ENCODE data around the gene TMEM144. TPM values are rescaled to one million over a fixed set of nuclear protein-coding genes. Genes with fewer than 3 reads are reported as not detected.
"Not testable (repeated sequence)": the region's sequence is repeated elsewhere in the genome, so short reads cannot be mapped to it uniquely, and the experiment has no call there.

The TMEM144 gene
- polyA plus RNA-seq, 3 donors from 2014 or later = 0.36 TPM; not detected in 1

GRCh38 chr4:158201876-158202275 is 8.4 kb upstream of the TMEM144 start:
- Mint-ChIP-seq H3K4me3 (no peak overlapping the region), H3K27me3 (ENCODE audit: low read depth in 3 of 3) (peaks cover 1 to 3% (median 2%) of the 10 kb centered on the region in 3 donors), H3K36me3 (no peaks in the 10 kb centered on the region), H3K9me3 (peaks cover 0 to 5% (median 0%) of the 10 kb centered on the region in 6 donors), H3K27ac (no peak overlapping the region), H3K4me1 (no peaks in the 10 kb centered on the region)
- DNase-seq = no peak

GRCh38 chr4:158202481-158202880 is 7.8 kb upstream of the TMEM144 start:
- Mint-ChIP-seq H3K4me1 (no peaks in the 10 kb centered on the region), H3K9me3 (peaks cover 0 to 5% (median 0%) of the 10 kb centered on the region in 6 donors), H3K36me3 (no peaks in the 10 kb centered on the region), H3K27me3 (ENCODE audit: low read depth in 3 of 3) (peaks cover 1 to 3% (median 2%) of the 10 kb centered on the region in 3 donors), H3K4me3 (no peak overlapping the region), H3K27ac (no peak overlapping the region)
- DNase-seq = no peak

- Mint-ChIP-seq H3K27me3 (ENCODE audit: low read depth in 3 of 3) (peaks cover 1 to 3% (median 2%) of the 10 kb centered on the region in 3 donors), H3K36me3 (no peaks in the 10 kb centered on the region), H3K27ac (no peak overlapping the region), H3K9me3 (peaks cover 0 to 5% (median 0%) of the 10 kb centered on the region in 6 donors), H3K4me1 (no peaks in the 10 kb centered on the region), H3K4me3 (no peak overlapping the region)
- DNase-seq = no peak
These were observed 6.8 kb upstream of the TMEM144 start for GRCh38 chr4:158203436-158203835.

- no peak for DNase-seq
- Mint-ChIP-seq H3K9me3 (peaks cover 0 to 6% (median 0%) of the 10 kb centered on the region in 6 donors), H3K27ac (no peak overlapping the region), H3K4me1 (peaks cover 0 to under 1% of the 10 kb centered on the region in 2 donors), H3K4me3 (no peak overlapping the region), H3K27me3 (ENCODE audit: low read depth in 3 of 3) (peaks cover 1 to 3% (median 2%) of the 10 kb centered on the region in 3 donors), H3K36me3 (no peaks in the 10 kb centered on the region)
These were observed 6.4 kb upstream of the TMEM144 start for GRCh38 chr4:158203929-158204328.

- Mint-ChIP-seq H3K4me1 (peaks cover 17 to 26% of the 10 kb centered on the region in 2 donors), H3K9me3 (peaks cover 0 to 11% (median 3%) of the 10 kb centered on the region in 6 donors), H3K27ac (peak overlapping the region in 1 of 6 donors; percentile 4), H3K36me3 (no peaks in the 10 kb centered on the region), H3K4me3 (peak overlapping the region in 3 of 5 donors; percentile 7 to 39 (median 7)), H3K27me3 (ENCODE audit: low read depth in 3 of 3) (peaks cover 0 to 4% (median 2%) of the 10 kb centered on the region in 3 donors)
- no peak for DNase-seq
These were observed 1.2 kb upstream of the TMEM144 start for GRCh38 chr4:158208963-158209640.

- H3K27ac Mint-ChIP-seq = no peak overlapping the region
- H3K9me3 Mint-ChIP-seq = peaks cover 1 to 6% (median 4%) of the 10 kb centered on the region in 6 donors
- DNase-seq = no peak
- no peaks in the 10 kb centered on the region for H3K36me3 Mint-ChIP-seq
- peaks cover 0 to 3% (median 2%) of the 10 kb centered on the region in 3 donors for H3K27me3 Mint-ChIP-seq (ENCODE audit: low read depth in 3 of 3)
- peak overlapping the region in 4 of 5 donors; percentile 51 to 74 (median 66) for H3K4me3 Mint-ChIP-seq
- peaks cover 17 to 26% of the 10 kb centered on the region in 2 donors for H3K4me1 Mint-ChIP-seq
These were observed 936 bp downstream of the TMEM144 start for GRCh38 chr4:158211222-158211621.

GRCh38 chr4:158213466-158213865 is 3.2 kb downstream of the TMEM144 start:
- Mint-ChIP-seq H3K27me3 (ENCODE audit: low read depth in 3 of 3) (peaks cover 0 to 3% (median 2%) of the 10 kb centered on the region in 3 donors), H3K4me1 (peaks cover 17 to 26% of the 10 kb centered on the region in 2 donors), H3K9me3 (peaks cover 1 to 8% (median 4%) of the 10 kb centered on the region in 6 donors), H3K4me3 (no peak overlapping the region), H3K36me3 (no peaks in the 10 kb centered on the region), H3K27ac (no peak overlapping the region)
- DNase-seq = no peak

GRCh38 chr4:158214856-158215255 is 4.6 kb downstream of the TMEM144 start:
- H3K4me3 Mint-ChIP-seq = no peak overlapping the region
- H3K27me3 Mint-ChIP-seq (ENCODE audit: low read depth in 3 of 3) = peaks cover 0 to 4% (median 4%) of the 10 kb centered on the region in 3 donors
- no peak for DNase-seq
- no peaks in the 10 kb centered on the region for H3K36me3 Mint-ChIP-seq
- no peak overlapping the region for H3K27ac Mint-ChIP-seq
- peaks cover 0 to 8% (median 3%) of the 10 kb centered on the region in 6 donors for H3K9me3 Mint-ChIP-seq
- H3K4me1 Mint-ChIP-seq = peaks cover 10 to 18% of the 10 kb centered on the region in 2 donors

- H3K4me3 Mint-ChIP-seq = no peak overlapping the region
- H3K9me3 Mint-ChIP-seq = peaks cover 0 to 8% (median under 1%) of the 10 kb centered on the region in 6 donors
- DNase-seq = no peak
- H3K27ac Mint-ChIP-seq = no peak overlapping the region
- H3K27me3 Mint-ChIP-seq (ENCODE audit: low read depth in 3 of 3) = peaks cover 0 to 4% (median 2%) of the 10 kb centered on the region in 3 donors
- H3K36me3 Mint-ChIP-seq = no peaks in the 10 kb centered on the region
- H3K4me1 Mint-ChIP-seq = no peaks in the 10 kb centered on the region
These were observed 7.5 kb downstream of the TMEM144 start for GRCh38 chr4:158217763-158218162.

- Mint-ChIP-seq H3K27ac (no peak overlapping the region), H3K27me3 (ENCODE audit: low read depth in 3 of 3) (peaks cover 0 to 4% (median 2%) of the 10 kb centered on the region in 3 donors), H3K4me3 (no peak overlapping the region), H3K4me1 (no peaks in the 10 kb centered on the region), H3K36me3 (no peaks in the 10 kb centered on the region), H3K9me3 (peaks cover 0 to 8% (median 0%) of the 10 kb centered on the region in 6 donors)
- DNase-seq = no peak
These were observed 9.3 kb downstream of the TMEM144 start for GRCh38 chr4:158219623-158220022.

GRCh38 chr4:158224318-158224717 is 14.0 kb downstream of the TMEM144 start:
- not testable (repeated sequence) for H3K9me3 Mint-ChIP-seq

GRCh38 chr4:158224999-158225398 is 14.7 kb downstream of the TMEM144 start:
- not testable (repeated sequence) for DNase-seq; H3K36me3 Mint-ChIP-seq; H3K4me1 Mint-ChIP-seq; H3K4me3 Mint-ChIP-seq; H3K27me3 Mint-ChIP-seq (ENCODE audit: low read depth in 3 of 3); H3K9me3 Mint-ChIP-seq; H3K27ac Mint-ChIP-seq

More at GRCh38 chr4:158224318-158224717, 14.0 kb downstream of the TMEM144 start:
- DNase-seq; H3K27ac Mint-ChIP-seq; H3K4me1 Mint-ChIP-seq; H3K4me3 Mint-ChIP-seq; H3K27me3 Mint-ChIP-seq (ENCODE audit: low read depth in 3 of 3); H3K36me3 Mint-ChIP-seq: not testable (repeated sequence)

GRCh38 chr4:158227880-158228279 is 17.6 kb downstream of the TMEM144 start:
- not testable (repeated sequence) for H3K27me3 Mint-ChIP-seq (ENCODE audit: low read depth in 3 of 3); DNase-seq; H3K36me3 Mint-ChIP-seq; H3K27ac Mint-ChIP-seq; H3K4me3 Mint-ChIP-seq; H3K4me1 Mint-ChIP-seq
- peaks cover 0 to 13% (median 3%) of the 10 kb centered on the region in 6 donors for H3K9me3 Mint-ChIP-seq

GRCh38 chr4:158228399-158228798 is 18.1 kb downstream of the TMEM144 start:
- H3K36me3 Mint-ChIP-seq; H3K4me1 Mint-ChIP-seq; H3K27ac Mint-ChIP-seq; DNase-seq; H3K4me3 Mint-ChIP-seq; H3K27me3 Mint-ChIP-seq (ENCODE audit: low read depth in 3 of 3): not testable (repeated sequence)
- peaks cover 0 to 13% (median 3%) of the 10 kb centered on the region in 6 donors for H3K9me3 Mint-ChIP-seq
